H9 (cell line): ENCODE results near the gene GDAP1L1. TPM values are rescaled to one million over a fixed set of nuclear protein-coding genes. Genes with fewer than 3 reads are reported as not detected.

Experiments
- DNase-seq: peaks from one replicate; pipeline ENCODE4 v3.0.0-alpha.2; 2017
- H2AFZ ChIP-seq: one replicate; pipeline ENCODE4 v1.6.1; 2013; ENCODE audit warnings: mild to moderate bottlenecking, low read length, control low read depth, moderate library complexity
- H2AK5ac ChIP-seq: 2 replicates; pipeline ENCODE4 v1.6.1; 2013; ENCODE audit warnings: low read length, control low read depth, mixed read lengths; ENCODE audit not compliant: insufficient read length
- H2BK120ac ChIP-seq: one replicate; pipeline ENCODE4 v1.6.1; 2013; ENCODE audit warnings: low read depth, mild to moderate bottlenecking, low read length, control low read depth, inconsistent platforms; ENCODE audit not compliant: poor library complexity, severe bottlenecking
- H2BK12ac ChIP-seq: 2 replicates; pipeline ENCODE4 v1.6.1; 2013; ENCODE audit warnings: low read length, control low read depth, mixed read lengths, low read depth; ENCODE audit not compliant: insufficient read length
- H2BK15ac ChIP-seq: 2 replicates; pipeline ENCODE4 v1.6.1; 2013; ENCODE audit warnings: low read depth, low read length, control low read depth
- H2BK20ac ChIP-seq: one replicate; pipeline ENCODE4 v1.6.1; 2013; ENCODE audit warnings: low read depth, mild to moderate bottlenecking, low read length, control low read depth, inconsistent platforms; ENCODE audit not compliant: poor library complexity, severe bottlenecking
- H2BK5ac ChIP-seq: 2 replicates; pipeline ENCODE4 v1.6.1; 2013; ENCODE audit warnings: low read length, control low read depth, mixed read lengths; ENCODE audit not compliant: insufficient read length
- H3K14ac ChIP-seq: 2 replicates; pipeline ENCODE4 v1.6.1; 2013; ENCODE audit warnings: low read length, control low read depth; ENCODE audit not compliant: insufficient read depth
- H3K18ac ChIP-seq: 2 replicates; pipeline ENCODE4 v1.6.1; 2013; ENCODE audit warnings: low read depth, mild to moderate bottlenecking, mixed read lengths, low read length, control low read depth; ENCODE audit not compliant: insufficient read length
- H3K23ac ChIP-seq: 2 replicates; pipeline ENCODE4 v1.6.1; 2013; ENCODE audit warnings: low read length, control low read depth, mixed read lengths, low read depth; ENCODE audit not compliant: insufficient read length
- H3K23me2 ChIP-seq: 2 replicates; pipeline ENCODE4 v1.6.1; 2013; ENCODE audit warnings: low read depth, mild to moderate bottlenecking, mixed read lengths, low read length, control low read depth; ENCODE audit not compliant: insufficient read length, poor library complexity, severe bottlenecking
- H3K27ac ChIP-seq: 2 replicates; pipeline ENCODE4 v1.5.1; 2013; ENCODE audit warnings: low read length, control low read depth, mixed read lengths, low read depth; ENCODE audit not compliant: insufficient read length
- H3K27me3 ChIP-seq: 2 replicates; pipeline ENCODE4 v1.6.1; 2013; ENCODE audit warnings: low read length, control low read depth, inconsistent platforms; ENCODE audit not compliant: insufficient read depth
- H3K4ac ChIP-seq: 2 replicates; pipeline ENCODE4 v1.6.1; 2013; ENCODE audit warnings: low read depth, mild to moderate bottlenecking, control low read depth, inconsistent platforms, low read length, moderate library complexity
- H3K4me1 ChIP-seq: 2 replicates; pipeline ENCODE4 v1.6.1; 2013; ENCODE audit warnings: low read length, control low read depth, inconsistent platforms; ENCODE audit not compliant: insufficient read depth
- H3K4me2 ChIP-seq: 2 replicates; pipeline ENCODE4 v1.6.1; 2013; ENCODE audit warnings: low read length, control low read depth, mixed read lengths; ENCODE audit not compliant: insufficient read length, insufficient read depth
- H3K56ac ChIP-seq: 2 replicates; pipeline ENCODE4 v1.6.1; 2013; ENCODE audit warnings: low read depth, mild to moderate bottlenecking, mixed read lengths, low read length, control low read depth; ENCODE audit not compliant: insufficient read length
- H3K79me1 ChIP-seq: 2 replicates; pipeline ENCODE4 v1.6.1; 2013; ENCODE audit warnings: low read depth, mild to moderate bottlenecking, moderate library complexity, low read length, control low read depth, inconsistent platforms; ENCODE audit not compliant: insufficient read depth, poor library complexity, severe bottlenecking
- H3K79me2 ChIP-seq: 2 replicates; pipeline ENCODE4 v1.6.1; 2013; ENCODE audit warnings: low read length, control low read depth, inconsistent platforms; ENCODE audit not compliant: insufficient read depth
- H3K9ac ChIP-seq: 2 replicates; pipeline ENCODE4 v1.6.1; 2013; ENCODE audit warnings: low read length, control low read depth, mixed read lengths; ENCODE audit not compliant: insufficient read length; ENCODE audit errors: extremely low read depth
- H3K9me3 ChIP-seq: one replicate; pipeline ENCODE4 v1.6.1; 2013; ENCODE audit warnings: low read depth, low read length, inconsistent platforms; ENCODE audit not compliant: control insufficient read depth
- H3T11ph ChIP-seq: one replicate; pipeline ENCODE4 v1.6.1; 2013; ENCODE audit warnings: mild to moderate bottlenecking, low read length, control low read depth, inconsistent platforms
- H4K20me1 ChIP-seq: one replicate; pipeline ENCODE4 v1.6.1; 2013; ENCODE audit not compliant: control insufficient read depth, insufficient read length, insufficient read depth
- H4K5ac ChIP-seq: 2 replicates; pipeline ENCODE4 v1.6.1; 2013; ENCODE audit warnings: low read depth, mild to moderate bottlenecking, mixed read lengths, low read length, control low read depth; ENCODE audit not compliant: insufficient read length
- H4K8ac ChIP-seq: replicated peaks from 2 replicates; pipeline ENCODE4 v1.6.1; 2013; ENCODE audit warnings: low read length, control low read depth, mixed read lengths, low read depth; ENCODE audit not compliant: insufficient read length
- H4K91ac ChIP-seq: 2 replicates; pipeline ENCODE4 v1.6.1; 2013; ENCODE audit warnings: low read depth, mild to moderate bottlenecking, moderate library complexity, mixed read lengths, low read length, control low read depth; ENCODE audit not compliant: insufficient read length
- H3K27ac Mint-ChIP-seq, 3 experiments: 2 replicates in 2 of 3; 3 replicates in 1 of 3; pipeline ENCODE4 v1.8.0; 2020 to 2021; ENCODE audit warnings: mixed read lengths in 3 of 3, mild to moderate bottlenecking in 1 of 3, moderate library complexity in 1 of 3
- H3K27me3 Mint-ChIP-seq: 2 replicates; pipeline ENCODE4 v1.8.0; 2021; ENCODE audit warnings: low read depth, mild to moderate bottlenecking, moderate library complexity, mixed read lengths
- H3K36me3 Mint-ChIP-seq, 3 experiments: 2 replicates in 2 of 3; 3 replicates in 1 of 3; pipeline ENCODE4 v1.8.0; 2020 to 2021; ENCODE audit warnings: low read depth in 3 of 3, mixed read lengths in 3 of 3; ENCODE audit not compliant: insufficient read depth in 1 of 3
- H3K4me1 Mint-ChIP-seq, 2 experiments: 2 replicates each; pipeline ENCODE4 v1.8.0; 2020; ENCODE audit warnings: mixed read lengths in 2 of 2
- H3K4me3 Mint-ChIP-seq, 2 experiments: 2 replicates in 1 of 2; 3 replicates in 1 of 2; pipeline ENCODE4 v1.8.0; 2020 to 2021; ENCODE audit warnings: mild to moderate bottlenecking in 2 of 2, mixed read lengths in 2 of 2, moderate library complexity in 1 of 2
- H3K9me3 Mint-ChIP-seq, 2 experiments: 2 replicates in 1 of 2; 3 replicates in 1 of 2; pipeline ENCODE4 v1.8.0; 2020; ENCODE audit warnings: mild to moderate bottlenecking in 2 of 2, mixed read lengths in 2 of 2, moderate library complexity in 1 of 2
- CTCF ChIP-seq: fragments of 200-600 bp; sonication (generic); conservative IDR thresholded peaks from 3 replicates; pipeline ENCODE4 v1.8.0; 2021; ENCODE audit warnings: antibody characterized with exemption, mild to moderate bottlenecking
- WGBS: extraction: QIAGEN DNeasy Blood & Tissue Kit; methylation state at CpG from one replicate; pipeline ENCODE4 v1.1.7; 2013; ENCODE audit warnings: missing lambda C conversion rate, low lambda C conversion rate, mixed read lengths; ENCODE audit not compliant: insufficient read length; ENCODE audit errors: extremely low coverage; 5-methylcytosine and 5-hydroxymethylcytosine counted together
- total RNA-seq: library from RNA; stranded (reverse); gene quantifications from 2 replicates; pipeline ENCODE4 v1.2.1, GENCODE V29; 2021

GDAP1L1 gene
- total RNA-seq, 1 experiment from 2014 or later = 5.9 TPM

GRCh38 chr20:44221368-44221954 lies 25.6 kb upstream of the GDAP1L1 start:
- Mint-ChIP-seq H3K36me3 (no peaks in the 10 kb centered on the region), H3K4me3 (no peak overlapping the region), H3K9me3 (no peaks in the 10 kb centered on the region), H3K4me1 (peaks cover 15 to 25% of the 10 kb centered on the region in 2 experiments), H3K27ac (no peak overlapping the region), H3K27me3 (no peaks in the 10 kb centered on the region; the same call in 1 of the 2 replicates)
- no peak overlapping the region for H3K4ac ChIP-seq
- no peak for DNase-seq
- no peak overlapping the region for H2BK15ac ChIP-seq
- H3T11ph ChIP-seq = no peak overlapping the region
- no peaks in the 10 kb centered on the region for H4K20me1 ChIP-seq
- no peak overlapping the region for H3K23ac ChIP-seq
- H3K18ac ChIP-seq = no peak overlapping the region
- H3K79me2 ChIP-seq = no peaks in the 10 kb centered on the region
- H3K56ac ChIP-seq = no peak overlapping the region
- no peak overlapping the region for H3K4me2 ChIP-seq
- H3K27ac ChIP-seq = no peak overlapping the region
- H3K79me1 ChIP-seq = no peaks in the 10 kb centered on the region
- no CpG with 5 or more reads among the region's 3 CpGs for WGBS
- H4K8ac ChIP-seq = no peak overlapping the region
- no peak overlapping the region for H2BK5ac ChIP-seq
- no peak overlapping the region for H3K14ac ChIP-seq
- no peak overlapping the region for H2AK5ac ChIP-seq
- H3K23me2 ChIP-seq = no peaks in the 10 kb centered on the region
- no peak overlapping the region for H2BK12ac ChIP-seq
- no peak overlapping the region for H4K91ac ChIP-seq
- no peaks in the 10 kb centered on the region for H3K4me1 ChIP-seq
- no peak overlapping the region for H2AFZ ChIP-seq
- no peaks in the 10 kb centered on the region for H3K27me3 ChIP-seq
- H2BK120ac ChIP-seq = no peak overlapping the region
- no peak for TF ChIP-seq CTCF
- H3K9me3 ChIP-seq = no peaks in the 10 kb centered on the region
- no peak overlapping the region for H3K9ac ChIP-seq
- no peak overlapping the region for H2BK20ac ChIP-seq
- no peak overlapping the region for H4K5ac ChIP-seq
